Skin of body (tissue), 3 donors: ENCODE measurements around the gene ADAM19. TPM values are rescaled to one million over a fixed set of nuclear protein-coding genes. Genes with fewer than 3 reads are reported as not detected.
"Not testable (repeated sequence)": the region's sequence is repeated elsewhere in the genome, so short reads cannot be mapped to it uniquely, and the experiment has no call there.

Experiments used
- DNase-seq: peaks from one replicate; lab custom pipeline; 2025; lab: John Stamatoyannopoulos, UW
- small RNA-seq: library from RNA; depleted of rRNA; stranded (forward); fragments of <200 nt; gene quantifications from one replicate; pipeline ENCODE3, GENCODE V24; 2014; ENCODE audit warnings: low replicate concordance
- total RNA-seq: library from RNA; depleted of rRNA; stranded (reverse); fragments of >200 nt; gene quantifications from one replicate; pipeline ENCODE4 v1.2.3, GENCODE V29; 2014

Gene ADAM19
- total RNA-seq, 1 donor from 2014 or later = 5.9 TPM

DNA sequence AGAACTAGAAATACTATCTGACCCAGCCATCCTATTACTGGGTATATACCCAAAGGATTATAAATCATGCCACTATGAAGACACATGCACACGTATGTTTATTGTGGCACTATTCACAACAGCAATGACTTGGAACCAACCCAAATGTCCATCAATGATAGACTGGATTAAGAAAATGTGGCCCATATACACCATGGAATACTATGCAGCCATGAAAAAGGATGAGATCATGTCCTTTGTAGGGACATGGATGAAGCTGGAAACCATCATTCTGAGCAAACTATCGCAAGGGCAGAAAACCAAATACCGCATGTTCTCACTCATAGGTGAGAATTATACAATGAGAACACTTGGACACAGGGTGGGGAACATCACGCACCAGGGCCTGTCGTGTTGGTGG, 145.7 kb downstream of the ADAM19 start:
- not testable (repeated sequence) for DNase-seq

Small RNA genes within 50 kb of the gene (small RNA-seq; reads per million reads assigned to genes)
- not detected for gene RNU6-390P

Other genes starting within 250 kb of the ADAM19 start
- gene NIPAL4, start 115.6 kb downstream of the ADAM19 start, total RNA-seq = 11.9 TPM
- 0.10 TPM for gene SOX30, start 76.7 kb upstream of the ADAM19 start, total RNA-seq
- not detected for gene C5orf52, start 95.8 kb upstream of the ADAM19 start, total RNA-seq
- 17.6 TPM for gene THG1L, start 155.6 kb upstream of the ADAM19 start, total RNA-seq
- 4.5 TPM for gene LSM11, start 167.9 kb upstream of the ADAM19 start, total RNA-seq